ENCODE measurements around the gene ATP1B1. TPM values are rescaled to one million over a fixed set of nuclear protein-coding genes. Genes with fewer than 3 reads are reported as not detected.

ATP1B1 gene
- total RNA-seq, 1 experiment from 2014 or later, result 44.4 TPM

- Histone ChIP-seq H3K14ac (ENCODE audit: insufficient read depth, low read length) (no peak overlapping the region), H3K4ac (ENCODE audit: low read depth, low read length) (no peak overlapping the region), H2BK12ac (ENCODE audit: insufficient read length, low read depth, low read length) (no peak overlapping the region), H3K27me3 (ENCODE audit: insufficient read depth, low read length) (no peaks in the 10 kb centered on the region), H3K79me2 (ENCODE audit: insufficient read depth, low read length) (no peaks in the 10 kb centered on the region), H3K23ac (ENCODE audit: insufficient read length, low read depth, low read length) (no peak overlapping the region), H3K4me1 (ENCODE audit: insufficient read depth, low read length) (no peaks in the 10 kb centered on the region), H2AFZ (ENCODE audit: low read length) (no peak overlapping the region), H2BK5ac (ENCODE audit: insufficient read length, low read length) (no peak overlapping the region), H3K56ac (ENCODE audit: insufficient read length, low read depth, low read length) (no peak overlapping the region), H3K79me1 (ENCODE audit: insufficient read depth, low read depth, low read length, poor library complexity, severe bottlenecking) (no peaks in the 10 kb centered on the region), H2BK15ac (ENCODE audit: low read depth, low read length) (no peak overlapping the region), H3K9ac (ENCODE audit: extremely low read depth, insufficient read length, low read length) (no peak overlapping the region), H3K4me2 (ENCODE audit: insufficient read depth, insufficient read length, low read length) (no peak overlapping the region), H3K27ac (ENCODE audit: insufficient read length, low read depth, low read length) (no peak overlapping the region), H4K8ac (replicated peaks; ENCODE audit: insufficient read length, low read depth, low read length) (no peak overlapping the region), H3K18ac (ENCODE audit: insufficient read length, low read depth, low read length) (no peak overlapping the region), H3K9me3 (ENCODE audit: control insufficient read depth, low read depth, low read length) (no peaks in the 10 kb centered on the region), H2AK5ac (ENCODE audit: insufficient read length, low read length) (no peak overlapping the region), H4K5ac (ENCODE audit: insufficient read length, low read depth, low read length) (no peak overlapping the region), H2BK120ac (ENCODE audit: low read depth, low read length, poor library complexity, severe bottlenecking) (no peak overlapping the region), H2BK20ac (ENCODE audit: low read depth, low read length, poor library complexity, severe bottlenecking) (no peak overlapping the region), H4K91ac (ENCODE audit: insufficient read length, low read depth, low read length) (no peak overlapping the region), H3K23me2 (ENCODE audit: insufficient read length, low read depth, low read length, poor library complexity, severe bottlenecking) (no peaks in the 10 kb centered on the region), H4K20me1 (ENCODE audit: control insufficient read depth, insufficient read depth, insufficient read length) (no peaks in the 10 kb centered on the region), H3T11ph (ENCODE audit: low read length) (no peak overlapping the region)
- H3K27me3 Mint-ChIP-seq (ENCODE audit: low read depth), result no peaks in the 10 kb centered on the region
- H3K9me3 Mint-ChIP-seq, result no peaks in the 10 kb centered on the region
- DNase-seq, result no peak
- no peaks in the 10 kb centered on the region for H3K36me3 Mint-ChIP-seq (ENCODE audit: insufficient read depth in 1 of 3, low read depth in 3 of 3)
- peaks cover 3% of the 10 kb centered on the region in 2 experiments; a peak in 1 of 4 replicates for H3K4me1 Mint-ChIP-seq
- H3K4me3 Mint-ChIP-seq, result no peak overlapping the region
- WGBS (ENCODE audit: extremely low coverage, insufficient read length, low lambda C conversion rate), result no CpG with 5 or more reads among the region's 5 CpGs
- H3K27ac Mint-ChIP-seq, result no peak overlapping the region; a peak in 2 of 7 replicates
- no peak for TF ChIP-seq CTCF (conservative IDR thresholded peaks at IDR 0.05)
Measured at GRCh38 chr1:169151338-169151837, 44.9 kb downstream of the ATP1B1 start.

Data from H9 (cell line).